CD4-positive, alpha-beta T cell treated with Interleukin-17A for 4 hours (primary cell): ENCODE data around the gene CYP19A1.

Source experiments
- DNase-seq: peaks from one replicate; pipeline ENCODE4 v3.0.0-alpha.2; 2020; ENCODE audit warnings: mixed read lengths

The CYP19A1 gene

GRCh38 chr15:51356983-51357382 lies 18.6 kb upstream of the CYP19A1 start:
- DNase-seq: no peak

GRCh38 chr15:51356147-51356546 lies 17.8 kb upstream of the CYP19A1 start:
- no peak for DNase-seq

DNA sequence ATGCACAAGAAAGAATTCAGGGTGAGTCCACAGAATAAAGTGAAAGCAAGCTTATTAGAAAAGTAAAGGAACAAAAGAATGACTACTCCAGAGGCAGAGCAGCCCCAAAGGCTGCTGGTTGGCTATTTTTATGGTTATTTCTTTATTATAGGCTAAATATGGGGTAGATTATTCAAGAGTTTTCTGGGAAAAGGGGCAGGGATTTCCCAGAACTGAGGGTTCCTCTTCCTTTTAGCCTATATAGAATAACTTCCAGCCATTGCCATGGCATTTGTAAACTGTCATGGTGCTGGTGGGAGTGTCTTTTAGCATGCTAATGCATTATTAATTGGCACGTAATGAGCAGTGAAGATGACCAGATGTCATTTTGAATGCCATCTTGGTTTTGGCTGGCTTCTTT lies 16.7 kb upstream of the CYP19A1 start:
- no peak for DNase-seq

DNA sequence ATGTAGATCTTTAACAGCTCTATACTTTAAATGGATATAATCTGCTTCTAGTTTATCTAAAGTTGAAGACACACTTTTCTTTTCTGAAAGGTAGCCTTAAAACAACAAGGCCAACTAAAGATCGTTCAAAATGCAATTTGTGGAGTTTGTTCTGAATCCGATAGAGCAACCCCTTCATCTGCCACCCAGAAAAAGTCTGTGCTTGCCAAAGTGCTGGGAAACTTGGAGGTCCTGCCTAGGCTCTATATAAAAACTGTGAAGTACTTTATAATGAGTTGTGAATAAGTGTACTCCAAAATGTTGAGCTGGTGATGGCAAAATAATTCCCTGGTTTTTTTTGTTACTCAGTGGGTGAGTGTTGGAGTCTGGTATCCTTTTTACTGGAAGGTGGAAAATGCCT lies 15.6 kb upstream of the CYP19A1 start:
- DNase-seq: no peak

DNA sequence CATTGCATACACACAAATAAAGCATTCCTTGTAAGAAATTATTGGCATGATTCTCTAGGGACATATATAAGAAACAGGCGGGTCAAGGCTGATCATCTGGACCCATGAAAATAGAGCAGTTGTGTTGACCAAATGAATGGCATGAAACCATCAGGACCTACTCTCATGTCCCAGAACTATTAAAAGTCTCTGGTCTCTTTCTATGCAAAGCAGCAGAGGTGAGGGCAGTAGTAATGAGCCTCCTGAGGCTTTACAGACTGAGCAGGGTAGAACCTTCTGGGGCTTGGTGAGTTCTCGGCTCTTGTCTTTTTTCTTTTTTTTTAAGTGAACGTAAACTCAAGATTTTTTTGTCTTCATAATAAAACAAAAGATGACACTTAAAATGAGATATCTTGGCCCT lies 12.3 kb upstream of the CYP19A1 start:
- no peak for DNase-seq

DNA sequence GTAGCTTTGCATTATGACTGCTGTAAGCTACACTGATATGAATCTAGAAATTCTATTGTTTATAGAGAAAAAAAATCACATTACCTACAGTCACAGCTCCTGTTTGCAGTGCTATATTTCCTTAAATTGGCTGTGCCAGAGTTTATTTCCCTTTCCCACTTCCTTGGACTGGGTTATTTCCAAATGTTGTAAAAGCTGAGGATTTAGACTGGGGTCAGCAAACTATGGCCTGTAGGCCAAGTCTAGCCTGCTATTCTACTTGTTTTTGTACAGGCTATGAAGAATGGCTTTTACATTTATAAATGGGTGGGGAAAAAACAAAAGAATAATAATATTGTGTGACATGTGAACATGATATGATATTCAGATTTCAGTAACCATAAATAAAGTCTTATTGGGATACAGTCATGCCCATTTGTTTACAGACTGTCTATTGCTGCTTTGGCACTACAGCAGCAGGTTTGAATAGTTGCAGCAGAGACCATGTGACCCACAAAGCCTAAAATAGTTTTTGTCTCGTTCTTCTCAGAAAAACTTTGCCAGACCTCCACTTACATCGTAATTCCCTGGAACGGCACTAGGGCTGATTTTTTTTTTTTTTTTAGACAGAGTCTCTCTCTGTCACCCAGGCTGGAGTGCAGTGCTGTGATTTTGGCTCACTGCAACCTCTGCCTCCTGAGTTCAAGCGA lies 10.9 kb upstream of the CYP19A1 start:
- DNase-seq: no peak

DNA sequence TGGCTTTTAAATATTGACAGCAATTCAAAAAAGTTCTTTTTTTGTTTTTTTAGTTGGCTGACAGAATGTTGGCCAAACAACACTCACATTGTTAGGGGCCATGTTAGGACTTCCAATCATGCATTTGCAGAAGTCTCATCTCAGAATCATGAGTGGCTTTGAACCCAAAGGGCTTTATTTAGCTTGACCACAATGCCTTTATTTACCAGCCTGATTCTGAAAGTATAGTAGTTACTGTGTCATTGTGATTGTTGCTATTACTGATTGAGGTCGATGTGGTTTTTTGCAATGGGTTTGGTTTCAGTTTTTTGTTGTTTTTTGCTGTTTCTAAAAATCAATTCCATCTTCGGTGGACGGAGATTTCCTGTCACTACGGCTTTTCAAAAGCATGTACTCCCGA lies 10.3 kb upstream of the CYP19A1 start:
- no peak for DNase-seq

- no peak for DNase-seq
These were observed 7.7 kb upstream of the CYP19A1 start for GRCh38 chr15:51346136-51346535.

- no peak for DNase-seq
These were observed 5.1 kb upstream of the CYP19A1 start for GRCh38 chr15:51343466-51343865.

DNA sequence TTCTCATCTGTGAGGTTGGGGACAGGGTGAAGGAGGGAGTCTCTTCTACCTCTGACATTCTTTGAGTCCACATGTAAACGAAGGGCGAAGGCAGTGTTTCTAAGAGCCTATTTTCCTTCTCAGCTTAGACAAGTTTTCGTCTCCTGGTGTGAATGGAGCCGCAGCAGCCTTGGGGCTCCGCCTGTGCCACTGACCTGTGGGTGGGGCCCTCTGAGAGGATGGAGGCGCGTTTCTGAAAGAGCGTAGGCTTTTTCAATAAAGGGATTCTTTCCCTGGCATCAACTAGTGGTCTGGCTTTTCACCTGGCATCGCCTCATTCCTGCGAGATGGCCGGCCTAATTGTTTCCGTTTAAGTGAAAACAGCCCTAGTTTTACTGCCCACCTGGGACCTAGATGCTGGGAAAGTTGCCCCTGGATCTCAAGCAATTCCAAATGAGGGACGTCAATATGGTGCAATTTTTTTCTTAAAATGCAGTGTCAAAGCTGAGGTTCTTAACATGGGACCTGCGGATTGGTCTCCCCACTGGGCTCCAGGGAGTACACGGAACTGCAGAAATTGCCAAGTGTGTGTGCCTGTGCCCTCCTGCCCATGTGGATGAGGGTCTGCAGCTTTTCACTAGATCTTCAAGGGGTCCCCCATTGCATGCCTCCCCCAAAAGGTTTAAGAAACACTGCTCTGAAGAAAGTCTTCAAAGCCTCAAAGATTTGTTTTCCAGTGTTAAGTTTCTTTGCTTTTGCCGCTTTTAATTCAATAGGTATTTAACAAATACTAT lies 4.0 kb upstream of the CYP19A1 start:
- no peak for DNase-seq

DNA sequence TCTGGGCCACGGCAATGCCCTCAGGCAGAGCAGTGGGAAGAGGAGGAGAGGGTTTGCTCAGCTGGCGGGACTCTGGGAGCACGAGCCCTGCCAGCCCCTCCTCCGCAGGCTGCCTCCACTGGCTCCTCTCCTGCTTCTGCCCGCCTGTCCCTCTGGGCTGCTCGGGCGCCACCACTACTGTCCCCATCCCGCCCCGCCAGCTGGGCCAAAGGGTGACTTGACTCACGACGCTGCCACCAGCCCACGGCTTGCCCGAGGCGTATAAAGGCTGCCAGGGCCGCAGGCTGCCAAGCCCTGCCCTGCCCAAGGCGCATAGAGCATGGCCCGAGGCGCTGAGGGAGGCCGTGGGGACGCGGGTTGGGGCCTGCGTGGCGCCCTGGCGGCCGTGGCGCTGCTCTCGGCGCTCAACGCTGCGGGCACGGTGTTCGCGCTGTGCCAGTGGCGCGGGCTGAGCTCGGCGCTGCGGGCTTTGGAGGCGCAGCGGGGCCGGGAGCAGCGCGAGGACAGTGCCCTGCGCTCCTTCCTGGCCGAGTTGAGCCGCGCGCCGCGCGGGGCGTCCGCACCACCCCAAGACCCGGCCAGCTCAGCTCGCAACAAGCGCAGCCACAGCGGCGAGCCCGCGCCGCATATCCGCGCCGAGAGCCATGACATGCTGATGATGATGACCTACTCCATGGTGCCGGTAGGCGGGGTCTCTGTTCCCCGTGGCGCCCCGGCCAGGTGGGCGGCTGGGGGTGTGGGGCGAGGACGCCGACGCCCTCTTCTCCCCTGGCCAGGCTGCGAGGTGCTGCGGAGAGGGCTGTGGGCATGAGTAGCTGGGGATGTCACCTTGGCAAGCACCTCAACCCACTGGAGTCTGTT lies 3.2 kb upstream of the CYP19A1 start, which contains the start of gene GLDN:
GLDN (plus strand) TSS at position 290 of the 861 bp plus-strand sequence; CDS start at position 320, 30 bp downstream.
- DNase-seq: no peak

- no peak for DNase-seq
These were observed 2.6 kb downstream of the CYP19A1 start for GRCh38 chr15:51335538-51336410.

DNA sequence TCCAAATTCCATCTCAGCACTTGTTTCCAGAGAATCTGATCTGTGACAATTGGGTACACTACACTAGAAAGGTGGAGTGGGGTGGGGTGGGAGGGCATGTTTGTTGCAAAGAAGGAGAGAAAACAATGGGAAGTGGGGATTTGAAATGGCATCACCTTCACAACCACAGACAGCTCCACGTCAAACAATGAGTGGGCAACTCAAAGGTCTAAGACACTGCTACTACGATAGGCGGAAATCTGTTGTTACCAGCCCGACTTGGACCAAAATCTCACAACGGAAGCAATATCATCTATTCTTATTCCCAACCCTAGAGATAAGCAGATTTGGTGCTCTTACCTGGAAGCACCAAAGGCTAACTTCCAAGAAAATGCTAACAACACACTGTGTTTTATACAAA lies 3.3 kb downstream of the CYP19A1 start:
- no peak for DNase-seq

DNA sequence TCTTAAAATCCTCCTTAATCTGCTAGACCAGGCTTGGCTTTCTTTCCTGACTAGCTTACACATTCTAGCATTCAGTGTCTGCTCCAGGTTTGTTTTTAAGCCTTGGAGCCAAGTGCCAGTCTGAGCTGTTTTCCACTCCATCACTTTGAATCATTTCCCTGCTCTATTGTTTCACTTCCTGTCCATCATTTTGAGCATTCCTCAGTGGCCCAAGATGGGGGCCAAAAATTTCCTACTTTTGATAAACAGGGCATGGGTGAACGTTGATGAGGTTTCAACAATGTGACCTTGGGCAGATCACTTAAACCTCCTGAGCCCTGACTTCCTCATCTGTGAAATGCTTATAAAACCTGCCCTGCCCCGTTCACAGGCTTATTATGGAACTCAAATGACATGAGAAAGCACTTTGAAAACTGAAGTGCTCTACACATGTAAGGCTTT lies 4.4 kb downstream of the CYP19A1 start:
- no peak for DNase-seq

DNA sequence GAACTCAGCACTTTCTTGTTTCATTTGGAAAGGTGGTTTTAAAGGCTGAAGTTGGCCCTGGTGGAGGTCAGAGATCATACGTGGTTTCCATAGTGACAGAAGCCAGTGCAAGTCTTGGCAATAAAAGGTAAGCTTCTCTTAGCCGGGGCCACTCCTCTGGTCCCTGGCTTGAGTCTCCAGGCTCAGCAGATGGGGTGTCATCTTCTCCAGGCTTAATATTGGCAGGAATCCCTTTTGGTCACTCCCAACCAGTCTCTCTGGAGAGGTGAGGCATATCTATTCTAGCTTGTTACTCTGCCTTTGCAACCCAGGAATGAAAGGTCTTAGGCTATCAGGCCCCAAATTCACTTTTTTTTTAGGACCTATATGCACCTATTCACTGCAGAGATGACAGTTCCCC lies 4.8 kb downstream of the CYP19A1 start:
- DNase-seq: no peak

- no peak for DNase-seq
These were observed 5.9 kb downstream of the CYP19A1 start for GRCh38 chr15:51332206-51333147.

- no peak for DNase-seq
These were observed 7.3 kb downstream of the CYP19A1 start for GRCh38 chr15:51331141-51331540.

GRCh38 chr15:51328926-51329325 lies 9.5 kb downstream of the CYP19A1 start:
- DNase-seq: no peak

- no peak for DNase-seq
These were observed 11.3 kb downstream of the CYP19A1 start for GRCh38 chr15:51327081-51327480.

DNA sequence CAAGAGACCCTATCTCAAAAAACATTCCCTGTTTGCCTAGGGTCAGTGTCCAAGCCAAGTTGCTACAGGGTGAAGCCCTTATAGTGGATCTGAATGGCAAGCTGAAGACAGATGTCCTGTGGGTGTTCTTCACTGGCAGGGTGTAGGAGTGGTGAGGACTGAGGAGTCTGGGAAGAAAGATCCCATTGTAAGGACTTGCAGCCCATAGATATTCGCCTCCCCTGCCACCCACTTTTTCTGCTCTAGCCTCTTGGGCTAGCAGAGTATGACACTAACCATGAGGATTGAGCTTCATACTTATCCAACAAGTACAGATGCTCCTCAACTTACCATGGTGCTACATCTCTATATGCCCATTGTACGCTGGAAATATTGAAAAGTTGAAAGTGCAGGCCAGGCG lies 13.2 kb downstream of the CYP19A1 start:
- DNase-seq: no peak

GRCh38 chr15:51323749-51324148 lies 14.6 kb downstream of the CYP19A1 start:
- DNase-seq: no peak
